ENCODE measurements around the gene OGFOD3.
"Not testable (repeated sequence)": the region's sequence is repeated elsewhere in the genome, so short reads cannot be mapped to it uniquely, and the experiment has no call there.

The OGFOD3 gene

DNA sequence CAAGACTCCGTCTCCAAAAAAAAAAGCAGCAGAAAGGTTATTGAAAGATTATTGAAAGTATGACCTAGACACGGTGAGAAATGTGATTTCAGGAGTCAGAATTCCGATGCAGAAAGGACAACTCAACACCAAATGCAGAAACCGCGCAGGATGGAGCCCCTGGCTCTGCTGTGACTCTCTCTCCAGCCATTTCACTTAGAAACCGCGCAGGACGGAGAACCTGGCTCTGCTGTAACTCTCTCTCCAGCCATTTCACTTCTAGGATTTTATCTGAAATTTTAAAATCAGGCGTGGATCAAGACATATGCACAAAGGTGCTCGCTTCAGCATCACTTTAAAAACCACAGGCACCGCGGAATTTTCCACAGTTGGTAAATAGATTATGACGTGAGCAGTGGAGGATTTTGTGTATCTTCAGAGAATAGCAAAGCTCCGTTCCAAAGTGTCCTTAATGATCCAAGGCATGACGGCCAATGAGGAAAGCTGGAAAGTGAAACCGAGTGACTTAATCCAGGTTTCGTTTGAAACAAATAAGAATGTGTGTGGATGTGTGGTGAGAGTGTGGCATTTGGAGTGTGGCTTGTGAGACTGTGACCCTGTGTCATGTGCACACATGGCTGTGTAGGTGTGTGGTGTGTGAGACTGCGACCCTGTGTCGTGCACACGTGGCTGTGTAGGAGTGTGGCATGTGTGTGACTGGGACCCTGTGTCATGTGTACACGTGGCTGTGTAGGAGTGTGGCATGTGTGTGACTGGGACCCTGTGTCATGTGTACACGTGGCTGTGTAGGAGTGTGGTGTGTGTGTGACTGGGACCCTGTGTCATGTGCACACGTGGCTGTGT is 37.3 kb downstream of the OGFOD3 start:
- no peak overlapping the region for H3K4me3 ChIP-seq (ENCODE audit: low read depth, low read length)
- TF ChIP-seq, protein P1, sequence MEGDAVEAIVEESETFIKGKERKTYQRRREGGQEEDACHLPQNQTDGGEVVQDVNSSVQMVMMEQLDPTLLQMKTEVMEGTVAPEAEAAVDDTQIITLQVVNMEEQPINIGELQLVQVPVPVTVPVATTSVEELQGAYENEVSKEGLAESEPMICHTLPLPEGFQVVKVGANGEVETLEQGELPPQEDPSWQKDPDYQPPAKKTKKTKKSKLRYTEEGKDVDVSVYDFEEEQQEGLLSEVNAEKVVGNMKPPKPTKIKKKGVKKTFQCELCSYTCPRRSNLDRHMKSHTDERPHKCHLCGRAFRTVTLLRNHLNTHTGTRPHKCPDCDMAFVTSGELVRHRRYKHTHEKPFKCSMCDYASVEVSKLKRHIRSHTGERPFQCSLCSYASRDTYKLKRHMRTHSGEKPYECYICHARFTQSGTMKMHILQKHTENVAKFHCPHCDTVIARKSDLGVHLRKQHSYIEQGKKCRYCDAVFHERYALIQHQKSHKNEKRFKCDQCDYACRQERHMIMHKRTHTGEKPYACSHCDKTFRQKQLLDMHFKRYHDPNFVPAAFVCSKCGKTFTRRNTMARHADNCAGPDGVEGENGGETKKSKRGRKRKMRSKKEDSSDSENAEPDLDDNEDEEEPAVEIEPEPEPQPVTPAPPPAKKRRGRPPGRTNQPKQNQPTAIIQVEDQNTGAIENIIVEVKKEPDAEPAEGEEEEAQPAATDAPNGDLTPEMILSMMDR (IDR thresholded peaks at IDR 0.05; ENCODE audit: borderline replicate concordance, insufficient read depth, low read depth, low read length) = no peak

DNA sequence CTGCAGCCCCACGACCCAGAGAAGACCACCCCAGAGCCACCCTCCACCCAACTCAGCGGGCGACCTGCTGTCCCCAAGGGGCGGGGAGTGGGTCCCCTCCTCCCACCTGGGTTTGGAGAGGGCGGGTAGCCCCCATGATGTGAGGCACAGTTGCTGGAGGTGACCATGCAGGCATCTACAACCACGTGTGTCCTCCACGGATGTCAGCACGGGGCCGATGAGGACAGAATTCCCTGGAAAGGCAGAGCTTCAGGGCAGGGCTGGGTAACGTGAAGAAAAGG is 39.7 kb downstream of the OGFOD3 start:
- TF ChIP-seq, protein P1 (IDR thresholded peaks at IDR 0.05; ENCODE audit: borderline replicate concordance, insufficient read depth, low read depth, low read length) = no peak

DNA sequence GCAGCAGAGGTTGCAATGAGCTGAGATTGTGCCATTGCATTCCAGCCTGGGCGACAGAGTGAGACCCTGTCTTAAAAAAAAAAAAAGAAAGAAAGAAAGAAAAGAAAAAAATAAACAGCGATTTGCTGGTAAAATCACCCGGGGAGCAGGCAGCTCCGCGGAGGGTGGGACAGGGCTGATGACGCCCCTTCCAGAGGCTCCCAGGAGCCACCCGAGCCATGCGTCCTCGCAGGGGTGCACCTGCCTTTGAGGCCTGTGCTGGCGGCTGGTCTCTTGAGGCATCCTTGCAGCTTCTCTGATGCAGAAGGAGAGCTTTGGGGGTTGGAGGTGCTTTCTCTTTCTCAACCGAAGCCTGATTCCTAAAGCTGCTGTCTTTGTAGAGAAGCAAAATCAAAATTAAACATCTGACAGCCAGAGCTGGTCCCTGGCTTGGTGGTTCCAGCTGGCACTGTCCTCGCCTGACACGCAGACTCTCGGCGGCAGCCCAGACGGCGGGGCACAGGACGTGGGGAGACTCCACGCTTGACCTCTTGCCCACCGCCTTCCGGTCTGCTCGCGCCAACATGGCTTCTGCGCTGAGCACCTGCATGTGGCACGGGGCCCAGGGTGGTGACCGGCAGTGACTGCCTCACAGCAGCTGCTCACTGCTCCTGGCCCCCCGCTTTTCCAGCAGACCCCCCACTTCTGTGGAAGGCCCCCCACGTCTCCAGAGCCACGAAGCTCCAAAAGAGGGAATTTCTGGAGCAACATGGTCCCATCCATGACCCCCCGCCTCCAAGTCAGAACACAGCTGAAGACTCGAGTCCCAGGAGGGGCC is 40.3 kb downstream of the OGFOD3 start:
- TF ChIP-seq, protein P1 (IDR thresholded peaks at IDR 0.05; ENCODE audit: borderline replicate concordance, insufficient read depth, low read depth, low read length) = no peak
- H3K4me3 ChIP-seq (ENCODE audit: low read depth, low read length) = no peak overlapping the region

More for the DNA sequence above, 39.7 kb downstream of the OGFOD3 start:
- no peak overlapping the region for H3K4me3 ChIP-seq (ENCODE audit: low read depth, low read length)

DNA sequence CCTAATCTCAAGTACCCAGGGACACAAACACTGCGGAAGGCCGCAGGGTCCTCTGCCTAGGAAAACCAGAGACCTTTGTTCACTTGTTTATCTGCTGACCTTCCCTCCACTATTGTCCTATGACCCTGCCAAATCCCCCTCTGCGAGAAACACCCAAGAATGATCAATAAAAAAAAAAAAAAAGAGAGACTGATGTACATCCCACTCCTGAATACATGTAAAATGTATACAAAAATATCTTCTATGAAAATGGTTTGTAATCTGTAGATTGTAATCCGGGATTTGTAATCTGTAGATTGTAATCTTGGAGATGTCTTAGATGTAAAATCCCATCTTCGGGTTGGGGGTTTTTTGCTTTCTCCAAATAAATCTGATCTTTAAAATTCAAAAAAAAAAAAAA is 41.1 kb downstream of the OGFOD3 start:
- H3K4me3 ChIP-seq (ENCODE audit: low read depth, low read length) = not testable (repeated sequence)

DNA sequence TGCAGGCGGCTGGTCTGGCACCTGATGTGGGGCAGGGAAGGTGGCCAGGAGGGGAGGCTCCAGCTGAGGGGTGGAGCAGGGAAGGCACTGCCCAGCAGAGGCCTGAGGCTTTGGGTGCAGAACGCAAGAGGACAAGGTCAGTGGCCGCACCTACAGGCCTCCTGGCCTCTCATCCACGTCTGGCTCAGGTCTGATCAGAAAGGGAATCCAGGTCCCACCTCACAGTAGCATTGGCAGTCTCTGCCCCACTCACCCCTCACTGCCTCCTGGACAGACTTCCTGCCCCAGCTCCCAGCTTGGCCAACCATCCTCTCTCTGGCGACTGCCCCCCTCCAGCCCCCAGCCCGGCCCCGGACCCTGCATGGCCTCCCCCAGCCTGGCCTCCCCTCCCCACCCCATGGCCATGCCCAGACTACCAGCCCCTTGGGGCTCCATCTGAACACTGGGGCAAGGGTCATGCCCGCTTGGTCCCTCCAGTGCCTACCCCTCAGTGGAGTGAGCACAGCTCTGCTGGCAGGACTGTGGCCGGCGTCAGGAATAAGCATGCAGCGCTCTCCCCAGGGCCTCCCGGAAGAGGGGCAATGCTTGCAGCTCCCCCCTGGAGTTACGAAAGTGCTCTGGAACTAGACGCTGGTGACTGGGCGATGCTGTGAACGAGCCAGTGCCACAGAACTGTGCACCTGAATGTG is 42.2 kb downstream of the OGFOD3 start:
- H3K4me3 ChIP-seq (ENCODE audit: low read depth, low read length) = no peak overlapping the region
- TF ChIP-seq, protein P1 (IDR thresholded peaks at IDR 0.05; ENCODE audit: borderline replicate concordance, insufficient read depth, low read depth, low read length) = no peak

DNA sequence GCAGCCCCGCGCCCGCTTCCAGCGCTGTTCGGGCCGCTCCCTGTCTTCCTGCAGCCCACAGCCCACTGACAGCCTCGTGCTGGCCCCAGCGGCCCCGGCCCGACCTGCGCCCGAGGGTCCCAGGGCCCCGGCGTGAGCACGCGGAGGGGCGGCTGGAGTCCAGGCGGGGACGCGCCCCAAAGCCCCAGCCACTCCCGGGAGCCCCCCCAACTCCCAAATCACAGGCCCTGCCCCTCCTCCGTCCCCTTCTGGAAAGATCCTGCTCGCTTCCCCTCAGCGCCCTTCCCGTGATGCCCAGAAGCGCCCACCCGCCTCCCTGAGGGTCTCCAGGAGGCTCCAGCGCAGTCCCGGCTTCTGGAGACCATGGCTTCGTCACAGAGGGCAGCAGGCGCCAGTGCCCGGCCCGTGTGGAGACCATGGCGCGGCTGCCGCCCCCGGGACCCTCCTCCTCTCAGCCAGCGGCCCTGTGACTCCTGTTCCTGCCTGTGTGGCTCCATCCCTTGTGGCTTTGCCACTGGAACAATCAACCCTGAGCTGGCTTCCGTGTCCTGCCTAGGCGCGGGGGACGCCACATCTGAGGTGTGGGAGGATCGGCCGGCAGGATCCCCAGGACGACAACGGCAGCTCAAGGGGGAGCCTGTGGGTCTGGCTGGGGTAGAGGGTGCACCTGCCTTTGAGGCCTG is 42.9 kb downstream of the OGFOD3 start:
- TF ChIP-seq, protein P1 (IDR thresholded peaks at IDR 0.05; ENCODE audit: borderline replicate concordance, insufficient read depth, low read depth, low read length) = no peak
- H3K4me3 ChIP-seq (ENCODE audit: low read depth, low read length) = no peak overlapping the region

Measured in GM12875 (cell line).